HG03565 (cell line): Measurements from ENCODE around the gene HIBCH.
"Not testable (repeated sequence)": the region's sequence is repeated elsewhere in the genome, so short reads cannot be mapped to it uniquely, and the experiment has no call there.

Source experiments
- ATAC-seq: cut with Tn5 transposase; IDR thresholded peaks from one replicate; pipeline ENCODE4 v1.9.1; 2021; ENCODE audit warnings: mild to moderate bottlenecking, moderate library complexity; ENCODE audit not compliant: unreplicated experiment

HIBCH gene

GRCh38 chr2:190343089-190343535 lies 23.5 kb upstream of the HIBCH start:
- no peak for ATAC-seq

DNA sequence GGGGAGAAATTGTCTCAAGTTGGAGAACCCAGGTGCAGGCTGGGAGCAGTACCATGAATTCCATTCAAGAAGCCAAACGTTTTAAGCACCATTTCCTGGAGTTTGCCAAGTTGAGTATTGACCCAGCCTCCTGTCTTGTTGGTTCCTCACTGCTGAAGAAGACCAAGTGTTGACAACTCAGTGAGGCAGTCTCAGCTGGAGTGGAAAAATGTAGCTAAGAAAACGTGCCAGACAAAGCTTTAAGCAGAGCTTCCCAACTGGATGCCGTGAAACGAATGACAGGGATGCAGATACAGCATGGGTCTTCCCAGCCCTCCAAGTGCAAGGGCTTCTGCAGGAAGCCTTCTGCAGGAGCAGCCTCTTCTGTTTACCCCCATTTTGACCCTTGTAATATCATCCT lies 23.0 kb upstream of the HIBCH start:
- no peak for ATAC-seq

DNA sequence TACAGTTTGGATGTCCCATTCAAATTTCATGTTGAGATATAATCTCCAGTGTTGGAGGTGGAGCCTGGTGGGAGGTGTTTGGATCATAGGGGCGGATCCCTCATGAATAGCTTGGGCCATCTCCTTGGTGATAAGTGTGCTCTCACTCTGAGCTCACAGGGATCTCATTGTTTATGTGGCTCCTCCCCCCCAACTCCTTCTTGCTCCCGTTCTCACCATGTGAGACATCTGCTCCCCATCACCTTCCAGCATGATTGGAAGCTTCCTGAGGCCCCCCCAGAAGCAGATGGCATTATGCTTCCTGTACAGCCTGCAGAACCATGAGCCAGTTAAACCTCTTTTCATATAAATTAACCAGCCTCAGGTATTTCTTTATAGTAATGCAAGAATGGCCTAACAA lies 20.7 kb upstream of the HIBCH start:
- ATAC-seq, result no peak

GRCh38 chr2:190339394-190339793 lies 19.8 kb upstream of the HIBCH start:
- ATAC-seq, result no peak

- no peak for ATAC-seq
Observed at GRCh38 chr2:190338453-190338852, 18.8 kb upstream of the HIBCH start.

- ATAC-seq, result no peak
Observed at GRCh38 chr2:190336420-190336819, 16.8 kb upstream of the HIBCH start.

DNA sequence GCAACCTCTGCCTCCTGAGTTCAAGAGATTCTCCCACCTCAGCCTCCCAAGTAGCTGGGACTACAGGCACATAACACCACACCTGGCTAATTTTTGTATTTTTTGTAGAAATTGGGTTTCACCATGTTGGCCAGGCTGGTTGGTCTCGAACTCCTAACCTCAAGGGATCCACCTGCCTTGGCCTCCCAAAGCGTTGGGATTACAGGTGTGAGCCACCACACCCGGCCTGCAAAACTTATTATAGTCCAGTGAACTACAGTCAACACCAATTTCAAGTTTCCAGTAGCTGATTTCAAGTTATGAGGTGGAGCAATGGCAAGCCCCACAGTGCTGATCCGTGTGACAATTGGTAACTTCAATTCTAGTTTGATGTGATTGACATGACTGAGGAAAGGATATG lies 16.0 kb upstream of the HIBCH start:
- not testable (repeated sequence) for ATAC-seq

GRCh38 chr2:190335225-190335559 lies 15.6 kb upstream of the HIBCH start:
- ATAC-seq, result no peak

GRCh38 chr2:190334479-190335224 lies 15.0 kb upstream of the HIBCH start:
- no peak for ATAC-seq

- no peak for ATAC-seq
Observed at GRCh38 chr2:190333928-190334327, 14.3 kb upstream of the HIBCH start.

GRCh38 chr2:190333395-190333794 lies 13.8 kb upstream of the HIBCH start:
- ATAC-seq, result no peak

DNA sequence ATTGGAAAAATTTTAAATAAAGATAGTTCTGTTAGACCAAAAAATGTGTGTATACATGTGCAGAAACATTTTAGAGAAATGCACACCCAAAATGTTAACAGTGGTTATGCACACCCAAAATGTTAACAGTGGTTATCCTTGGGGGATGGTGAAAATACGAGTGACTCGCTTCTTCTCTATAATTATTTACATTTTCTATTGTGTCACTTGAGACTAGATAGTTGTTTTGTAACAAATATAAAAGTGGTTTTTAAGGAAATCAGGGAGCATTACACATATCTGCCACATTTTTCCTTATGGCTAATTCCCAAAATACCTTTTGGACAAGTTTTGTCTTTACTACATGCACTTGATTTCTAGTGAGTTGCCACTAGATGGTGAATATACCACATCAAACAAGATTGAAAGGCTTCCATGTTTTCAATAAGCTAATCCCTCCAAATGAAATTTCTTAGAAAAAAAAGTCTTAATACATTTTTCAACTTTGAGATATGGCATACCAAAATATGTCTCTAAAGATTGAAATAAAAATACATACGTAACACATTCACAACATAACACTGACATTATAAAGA lies 9.0 kb upstream of the HIBCH start:
- no peak for ATAC-seq

GRCh38 chr2:190327867-190328572 lies 8.4 kb upstream of the HIBCH start:
- no peak for ATAC-seq

- ATAC-seq, result no peak
Observed at GRCh38 chr2:190325588-190325987, 6.0 kb upstream of the HIBCH start.

DNA sequence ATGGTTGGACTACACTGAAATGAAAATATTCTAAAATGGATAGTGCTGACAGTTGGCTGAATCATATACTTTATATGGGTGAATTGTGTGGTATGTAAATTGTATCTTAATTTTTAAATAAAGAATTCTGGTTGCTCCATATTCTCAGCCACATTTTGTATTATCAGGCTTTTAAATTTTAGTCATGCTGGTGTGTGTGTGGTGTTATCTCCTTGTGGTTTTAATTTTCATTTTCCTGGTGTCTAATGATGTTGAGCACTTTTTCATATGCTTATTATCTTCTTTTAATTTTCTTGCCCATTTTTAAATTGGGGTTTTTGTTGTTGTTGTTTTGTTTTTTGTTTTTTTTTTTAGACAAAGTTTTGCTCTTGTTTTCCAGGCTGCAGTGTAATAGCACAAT lies 3.8 kb upstream of the HIBCH start:
- no peak for ATAC-seq

DNA sequence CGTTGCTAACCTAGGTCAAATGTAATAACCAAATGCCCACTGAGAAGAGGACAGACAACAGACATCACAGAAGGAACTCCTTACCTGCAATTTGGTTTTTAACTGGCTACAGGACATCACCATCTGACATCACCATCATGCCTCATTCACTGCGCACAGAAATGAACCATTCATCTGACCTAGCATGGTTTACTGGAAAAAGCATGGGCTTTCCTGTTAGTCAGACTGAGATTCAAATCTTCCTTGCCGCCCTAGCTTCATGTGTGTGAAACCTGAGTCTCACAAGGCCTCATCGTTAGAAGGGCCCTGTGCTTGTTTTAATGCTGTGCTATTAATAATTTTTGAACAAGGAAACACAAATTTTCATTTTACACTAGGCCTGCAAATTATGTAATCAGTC lies 1.1 kb upstream of the HIBCH start:
- ATAC-seq, result no peak

DNA sequence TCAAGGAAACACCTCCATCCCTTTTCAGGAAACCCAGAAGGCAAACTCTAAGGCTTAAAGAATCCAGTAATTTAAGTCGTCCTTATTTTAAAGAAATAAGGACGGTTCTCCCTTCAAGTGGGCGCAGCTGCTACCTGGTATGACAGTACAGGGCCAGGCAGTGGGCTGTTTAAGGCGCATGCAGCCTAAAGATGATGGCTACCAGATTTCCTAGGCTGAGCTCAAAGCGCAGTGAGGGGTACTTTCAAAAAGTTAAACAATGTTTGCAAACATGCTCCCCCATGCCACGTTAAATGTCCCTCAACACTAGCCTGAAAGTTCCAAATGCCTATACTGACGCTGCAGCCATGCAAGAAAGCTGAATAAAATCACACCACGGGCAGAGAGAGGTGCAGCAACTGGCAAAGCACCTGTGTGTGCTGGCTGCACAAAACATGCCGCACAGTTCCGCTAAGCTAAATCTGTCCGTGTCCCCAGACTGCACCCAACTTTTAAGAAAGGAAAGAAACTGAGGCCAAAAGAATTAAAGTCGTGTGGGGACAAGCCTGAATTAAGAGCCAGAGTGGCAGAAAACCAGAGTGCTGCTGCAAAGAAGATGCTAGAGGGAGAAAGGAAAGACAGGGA lies 583 bp downstream of the HIBCH start:
- ATAC-seq, result peak; percentile 11

DNA sequence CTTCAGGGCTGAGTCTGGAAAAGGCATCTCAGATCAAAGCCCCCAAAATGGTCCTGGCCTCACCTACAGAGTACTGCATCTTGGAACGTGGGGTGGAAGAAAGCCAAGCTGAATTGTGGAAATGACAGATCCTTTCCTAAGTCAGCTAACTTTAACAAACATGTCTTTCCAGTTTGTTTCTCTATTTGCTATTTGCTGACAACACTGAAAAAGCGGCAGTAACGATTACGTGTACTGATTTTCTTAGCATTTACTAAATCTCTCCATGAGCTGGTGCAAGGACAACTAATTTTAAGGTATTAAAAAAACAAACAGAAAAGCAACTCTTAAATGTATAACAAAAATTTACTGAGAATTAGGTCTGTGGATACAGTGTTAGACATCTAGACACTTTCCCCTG lies 1.1 kb downstream of the HIBCH start:
- ATAC-seq, result no peak

GRCh38 chr2:190315273-190315672 lies 4.4 kb downstream of the HIBCH start:
- no peak for ATAC-seq

DNA sequence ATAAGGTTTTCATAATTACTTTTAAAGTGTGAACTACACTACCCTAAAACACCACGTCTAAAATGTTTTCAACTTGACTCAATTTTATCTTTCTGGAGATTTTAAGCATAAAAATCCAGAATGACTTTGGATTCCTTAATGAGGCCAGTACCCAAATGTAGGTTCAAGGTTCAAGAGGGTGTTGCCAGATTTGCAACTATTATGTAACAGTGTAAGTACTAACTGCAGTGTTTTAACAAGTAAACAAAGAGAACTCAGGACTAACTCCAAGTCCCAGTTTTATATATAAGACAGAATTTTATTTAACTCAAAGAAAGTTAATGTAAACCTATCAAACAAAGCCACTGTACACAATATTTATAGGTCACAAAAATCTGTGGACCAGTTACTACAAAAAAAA lies 5.7 kb downstream of the HIBCH start:
- ATAC-seq, result no peak

GRCh38 chr2:190312635-190313025 lies 7.0 kb downstream of the HIBCH start:
- not testable (repeated sequence) for ATAC-seq
